ENCODE measurements around the gene CTTNBP2. TPM values are rescaled to one million over a fixed set of nuclear protein-coding genes. Genes with fewer than 3 reads are reported as not detected.
A peak's percentile ranks its signal among the peaks of the same experiment; 100 is the strongest.

CTTNBP2 gene
- total RNA-seq, 1 donor from 2014 or later, result 1.8 TPM

GRCh38 chr7:117666689-117667088 is 206.6 kb downstream of the CTTNBP2 start:
- H3K4me3 ChIP-seq (ENCODE audit: low read depth, low read length), result no peak overlapping the region
- no peak for DNase-seq (ENCODE audit: low read depth)
- TF ChIP-seq CTCF (conservative IDR thresholded peaks at IDR 0.05; ENCODE audit: low read depth, low read length), result no peak

GRCh38 chr7:117666031-117666430 is 207.2 kb downstream of the CTTNBP2 start:
- no peak for TF ChIP-seq CTCF (conservative IDR thresholded peaks at IDR 0.05; ENCODE audit: low read depth, low read length)
- no peak overlapping the region for H3K4me3 ChIP-seq (ENCODE audit: low read depth, low read length)
- peak; percentile 47 for DNase-seq (ENCODE audit: low read depth)

GRCh38 chr7:117665368-117665767 is 207.9 kb downstream of the CTTNBP2 start:
- no peak for TF ChIP-seq CTCF (conservative IDR thresholded peaks at IDR 0.05; ENCODE audit: low read depth, low read length)
- DNase-seq (ENCODE audit: low read depth), result no peak
- H3K4me3 ChIP-seq (ENCODE audit: low read depth, low read length), result no peak overlapping the region

- no peak for TF ChIP-seq CTCF (conservative IDR thresholded peaks at IDR 0.05; ENCODE audit: low read depth, low read length)
- no peak for DNase-seq (ENCODE audit: low read depth)
- no peak overlapping the region for H3K4me3 ChIP-seq (ENCODE audit: low read depth, low read length)
These were observed 209.2 kb downstream of the CTTNBP2 start for GRCh38 chr7:117664047-117664446.

GRCh38 chr7:117661328-117661727 is 211.9 kb downstream of the CTTNBP2 start:
- no peak for TF ChIP-seq CTCF (conservative IDR thresholded peaks at IDR 0.05; ENCODE audit: low read depth, low read length)
- H3K4me3 ChIP-seq (ENCODE audit: low read depth, low read length), result no peak overlapping the region
- no peak for DNase-seq (ENCODE audit: low read depth)
